DND-41 (cell line): ENCODE results near the gene MUC5B.
"Not testable (repeated sequence)": the region's sequence is repeated elsewhere in the genome, so short reads cannot be mapped to it uniquely, and the experiment has no call there.

ENCODE experiments used
- ATAC-seq: fragments of 200-7000 bp; cut with Tn5 transposase; 3 replicates; pipeline ENCODE4 v1.9.1; 2021; ENCODE audit warnings: low read depth; ENCODE audit not compliant: insufficient read depth
- DNase-seq: peaks from one replicate; pipeline ENCODE4 v3.0.0-alpha.2; 2020
- H2AFZ ChIP-seq: 2 replicates; pipeline ENCODE4 v1.6.0; 2012; ENCODE audit warnings: low read depth, low read length
- H3K27ac ChIP-seq: 2 replicates; pipeline ENCODE4 v1.5.1; 2012; ENCODE audit warnings: low read length, inconsistent platforms
- H3K27me3 ChIP-seq: fragments of 200-600 bp; sonication (generic); 2 replicates; pipeline ENCODE4 v1.6.0; 2012; ENCODE audit warnings: low read length, mild to moderate bottlenecking, inconsistent platforms; ENCODE audit not compliant: insufficient read depth, poor library complexity
- H3K36me3 ChIP-seq: 2 replicates; pipeline ENCODE4 v1.5.1; 2012; ENCODE audit warnings: low read length, inconsistent platforms; ENCODE audit not compliant: insufficient read depth
- H3K4me1 ChIP-seq: 2 replicates; pipeline ENCODE4 v1.5.1; 2012; ENCODE audit warnings: mild to moderate bottlenecking, low read length; ENCODE audit not compliant: insufficient read depth
- H3K4me2 ChIP-seq: 2 replicates; pipeline ENCODE4 v1.6.0; 2012; ENCODE audit warnings: mild to moderate bottlenecking, moderate library complexity, low read length, inconsistent platforms; ENCODE audit not compliant: insufficient read depth
- H3K4me3 ChIP-seq, 2 experiments: fragments of 200-600 bp in 1 of 2; shearing (Covaris generic) in 1 of 2; 2 replicates each; pipeline ENCODE4 v1.5.1; 2012 to 2016; ENCODE audit warnings: inconsistent platforms in 2 of 2, low read length in 2 of 2, mild to moderate bottlenecking in 2 of 2, low read depth in 1 of 2, moderate library complexity in 1 of 2
- H3K79me2 ChIP-seq: 2 replicates; pipeline ENCODE4 v1.6.0; 2012; ENCODE audit warnings: low read length, inconsistent platforms; ENCODE audit not compliant: insufficient read depth
- H3K9ac ChIP-seq: 2 replicates; pipeline ENCODE4 v1.6.0; 2012; ENCODE audit warnings: low read depth, mild to moderate bottlenecking, inconsistent platforms, low read length, moderate library complexity
- H3K9me3 ChIP-seq: 2 replicates; pipeline ENCODE4 v1.5.1; 2012; ENCODE audit warnings: low read length, moderate library complexity, mild to moderate bottlenecking, inconsistent platforms; ENCODE audit not compliant: insufficient read depth, severe bottlenecking
- H4K20me1 ChIP-seq: 2 replicates; pipeline ENCODE4 v1.6.0; 2012; ENCODE audit warnings: low read length; ENCODE audit not compliant: insufficient read depth
- CTCF ChIP-seq: IDR thresholded peaks from 2 replicates; pipeline ENCODE4 v1.5.1; 2012; ENCODE audit warnings: borderline replicate concordance, low read length, moderate library complexity, mild to moderate bottlenecking; ENCODE audit not compliant: poor library complexity, severe bottlenecking; ENCODE audit errors: extremely low read depth
- EZH2 ChIP-seq: IDR thresholded peaks from 3 replicates; pipeline ENCODE4 v1.6.1; 2012; ENCODE audit warnings: borderline replicate concordance, low read depth, mild to moderate bottlenecking, moderate library complexity, low read length, inconsistent platforms; ENCODE audit not compliant: severe bottlenecking

Gene MUC5B

GRCh38 chr11:1245717-1246116 lies 22.9 kb downstream of the MUC5B start:
- H3K4me3 ChIP-seq, H2AFZ ChIP-seq, H3K79me2 ChIP-seq, H3K4me1 ChIP-seq, H3K9me3 ChIP-seq, H4K20me1 ChIP-seq, H3K27ac ChIP-seq, DNase-seq, H3K4me2 ChIP-seq, H3K27me3 ChIP-seq, H3K36me3 ChIP-seq, ATAC-seq, H3K9ac ChIP-seq: not testable (repeated sequence)

- H3K4me1 ChIP-seq, H3K79me2 ChIP-seq, ATAC-seq, H3K36me3 ChIP-seq, H3K27me3 ChIP-seq, DNase-seq, H2AFZ ChIP-seq, H3K9ac ChIP-seq, H4K20me1 ChIP-seq, H3K4me3 ChIP-seq, H3K27ac ChIP-seq, H3K4me2 ChIP-seq: not testable (repeated sequence)
- H3K9me3 ChIP-seq: peaks cover 15% of the 10 kb centered on the region
Observed at GRCh38 chr11:1246301-1246700, 23.4 kb downstream of the MUC5B start.

- not testable (repeated sequence) for ATAC-seq, H3K27ac ChIP-seq, H3K4me1 ChIP-seq, H4K20me1 ChIP-seq, DNase-seq, H3K27me3 ChIP-seq, H3K9ac ChIP-seq, H2AFZ ChIP-seq, H3K4me2 ChIP-seq, H3K4me3 ChIP-seq, H3K79me2 ChIP-seq, H3K36me3 ChIP-seq
- peaks cover 20% of the 10 kb centered on the region for H3K9me3 ChIP-seq
Observed at GRCh38 chr11:1247026-1247425, 24.2 kb downstream of the MUC5B start.

GRCh38 chr11:1248951-1249350 lies 26.1 kb downstream of the MUC5B start:
- not testable (repeated sequence) for H2AFZ ChIP-seq, H3K9ac ChIP-seq, DNase-seq, H3K4me2 ChIP-seq, H4K20me1 ChIP-seq, H3K27me3 ChIP-seq, H3K27ac ChIP-seq, H3K36me3 ChIP-seq, ATAC-seq, H3K79me2 ChIP-seq, H3K4me3 ChIP-seq, H3K4me1 ChIP-seq
- peaks cover 21% of the 10 kb centered on the region for H3K9me3 ChIP-seq

GRCh38 chr11:1250411-1250810 lies 27.5 kb downstream of the MUC5B start:
- H3K4me2 ChIP-seq, H3K79me2 ChIP-seq, H2AFZ ChIP-seq: not testable (repeated sequence)

GRCh38 chr11:1251236-1251770 lies 28.4 kb downstream of the MUC5B start:
- Histone ChIP-seq H3K79me2 (no peaks in the 10 kb centered on the region), H3K36me3 (no peaks in the 10 kb centered on the region), H3K4me2 (no peak overlapping the region), H2AFZ (no peak overlapping the region), H3K9ac (no peak overlapping the region), H3K4me1 (no peaks in the 10 kb centered on the region), H4K20me1 (no peaks in the 10 kb centered on the region), H3K27ac (no peak overlapping the region), H3K9me3 (peaks cover 19% of the 10 kb centered on the region), H3K27me3 (no peaks in the 10 kb centered on the region), H3K4me3 (no peak overlapping the region)
- DNase-seq (no peak), ATAC-seq (no peak)
- TF ChIP-seq CTCF: no peak
- no peak for TF ChIP-seq EZH2

More at GRCh38 chr11:1250411-1250810, 27.5 kb downstream of the MUC5B start:
- H3K27me3 ChIP-seq, H3K4me3 ChIP-seq, H3K36me3 ChIP-seq, H3K27ac ChIP-seq, H3K4me1 ChIP-seq, H3K9ac ChIP-seq, H4K20me1 ChIP-seq, ATAC-seq, DNase-seq: not testable (repeated sequence)
- peaks cover 21% of the 10 kb centered on the region for H3K9me3 ChIP-seq
